NCI-H187 treated with DMSO at 0.1 percent for 48 hours (cell line): ENCODE data around the gene NOTCH2.
A peak's percentile ranks its signal among the peaks of the same experiment; 100 is the strongest.

Source experiments
- DNase-seq: peaks from one replicate; lab custom pipeline; 2025; lab: John Stamatoyannopoulos, UW

NOTCH2 gene

DNA sequence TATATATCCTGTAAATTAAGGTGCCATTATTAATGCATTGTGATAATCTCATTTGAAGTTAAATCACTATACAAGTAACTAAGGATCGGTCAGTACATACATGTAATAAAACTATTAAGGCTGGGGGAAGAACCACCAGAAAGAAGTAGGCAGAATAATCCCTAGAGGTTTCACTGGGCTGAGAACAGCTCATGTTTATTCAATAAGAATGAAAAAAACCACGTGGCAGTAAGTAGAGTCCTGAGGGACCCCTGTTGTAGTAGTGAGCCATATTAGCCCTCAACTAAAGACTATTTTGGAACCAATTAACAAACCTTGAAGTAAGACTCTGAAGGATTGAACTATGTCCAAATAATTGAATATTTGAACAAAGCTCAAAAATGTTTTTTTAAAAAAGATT is 126.2 kb downstream of the NOTCH2 start:
- DNase-seq = no peak

DNA sequence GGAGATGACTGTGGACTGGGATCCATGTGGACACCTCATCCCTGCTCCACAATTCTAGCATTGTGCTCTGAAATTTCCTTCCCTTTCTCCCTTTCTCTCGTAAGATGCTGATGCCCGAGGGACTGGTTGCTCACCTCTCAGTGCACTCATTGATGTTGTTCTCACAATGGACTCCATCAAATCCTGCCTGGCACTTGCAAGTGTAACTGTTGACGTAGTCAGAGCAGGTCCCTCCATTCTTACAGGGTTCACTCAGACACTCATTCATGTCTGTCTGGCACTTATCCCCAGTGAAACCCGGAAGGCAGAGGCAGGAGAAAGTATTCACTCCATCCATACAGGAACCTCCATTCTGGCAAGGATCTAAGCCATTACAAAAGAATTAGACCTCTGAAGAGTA is 128.1 kb downstream of the NOTCH2 start:
- no peak for DNase-seq

DNA sequence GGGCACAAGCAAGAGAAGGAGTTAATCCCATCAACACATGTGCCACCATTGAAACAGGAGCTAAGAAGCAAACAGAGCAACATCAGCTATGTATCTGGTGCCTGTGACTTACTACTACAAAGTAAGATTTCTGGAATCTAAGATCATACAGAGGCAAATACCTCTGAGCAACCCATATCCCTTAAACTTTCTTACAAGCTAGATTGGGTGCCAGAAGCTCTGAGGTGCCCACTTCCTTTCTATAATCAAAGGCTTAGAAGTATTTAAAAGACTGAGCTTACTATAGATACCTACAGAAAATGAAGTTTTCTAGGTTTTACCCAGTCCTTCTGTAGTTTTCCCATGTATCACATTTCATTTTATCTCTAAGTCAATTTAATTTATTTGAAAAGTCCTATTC is 128.8 kb downstream of the NOTCH2 start:
- no peak for DNase-seq

DNA sequence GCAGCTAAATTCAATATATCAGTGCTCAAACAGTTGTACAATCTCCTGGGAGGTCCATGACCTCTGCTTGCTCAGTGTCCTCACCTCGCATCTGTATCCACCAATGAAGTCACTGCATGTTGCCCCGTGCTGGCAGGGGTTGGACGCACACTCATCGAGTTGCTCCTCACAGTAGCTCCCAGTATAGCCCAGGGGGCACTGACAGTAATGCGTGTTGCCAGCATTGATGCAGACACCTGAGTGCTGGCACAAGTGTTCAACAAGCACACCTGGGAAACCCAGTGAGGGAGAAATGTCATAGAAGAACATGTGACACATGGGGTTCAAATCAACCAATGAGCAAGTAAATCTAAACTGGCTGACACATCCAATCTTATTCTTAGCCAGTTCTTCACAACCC is 132.3 kb downstream of the NOTCH2 start:
- no peak for DNase-seq

- DNase-seq = no peak
Observed at GRCh38 chr1:119935915-119936314, 133.5 kb downstream of the NOTCH2 start.

- DNase-seq = no peak
Observed at GRCh38 chr1:119935373-119935772, 134.1 kb downstream of the NOTCH2 start.

GRCh38 chr1:119933397-119933796 is 136.1 kb downstream of the NOTCH2 start:
- no peak for DNase-seq

DNA sequence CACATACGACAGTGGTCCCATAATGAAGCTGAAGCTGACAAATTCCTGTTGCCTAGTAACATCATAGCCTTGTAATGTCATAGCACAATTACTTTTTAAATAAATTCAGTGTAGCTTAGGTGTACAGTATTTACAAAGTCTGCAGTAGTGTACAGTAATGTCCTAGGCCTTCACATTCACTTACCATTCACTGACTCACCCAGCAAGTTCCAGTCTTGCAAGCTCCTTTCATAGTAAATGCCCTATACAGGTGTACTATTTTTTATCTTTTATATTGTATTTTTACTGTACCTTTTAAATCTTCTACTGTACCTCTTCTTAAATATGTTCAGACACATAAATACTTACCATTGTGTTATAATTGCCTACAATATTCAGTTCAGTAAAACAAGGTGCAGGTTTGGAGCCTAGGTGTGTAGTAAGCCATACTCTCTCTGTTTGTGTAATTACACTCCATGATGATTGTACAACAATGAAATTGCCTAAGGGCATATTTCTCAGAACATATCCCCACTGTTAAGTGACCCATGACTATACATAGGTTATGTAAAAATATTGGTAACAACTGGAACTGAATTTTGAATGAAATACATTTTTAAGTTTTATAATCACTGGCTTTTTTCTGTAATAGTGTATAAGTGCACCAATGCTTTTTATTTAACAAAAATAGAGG is 139.7 kb downstream of the NOTCH2 start:
- DNase-seq = no peak

- DNase-seq = no peak
Observed at GRCh38 chr1:119926553-119926952, 142.9 kb downstream of the NOTCH2 start.

GRCh38 chr1:119924948-119925898 is 144.2 kb downstream of the NOTCH2 start:
- DNase-seq = no peak

GRCh38 chr1:119920104-119920968 is 149.1 kb downstream of the NOTCH2 start:
- no peak for DNase-seq

DNA sequence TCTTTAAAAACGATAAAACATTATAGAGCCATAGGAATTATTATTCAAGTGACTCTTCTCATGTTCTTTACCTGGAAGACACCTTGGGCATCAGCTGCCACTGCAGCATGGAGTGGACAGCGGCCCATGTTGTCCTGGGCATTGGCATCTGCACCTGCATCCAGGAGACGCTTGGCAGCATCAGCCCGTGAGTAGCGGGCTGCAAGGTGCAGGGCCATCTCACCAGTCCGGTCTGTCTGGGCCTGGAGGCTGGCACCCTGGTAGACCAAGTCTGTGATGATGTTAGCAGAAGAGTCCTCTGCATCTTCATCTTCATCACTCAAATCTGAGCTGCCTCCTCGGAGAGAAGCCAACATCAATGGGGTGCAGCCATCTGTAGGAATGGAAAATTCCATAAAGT is 150.2 kb downstream of the NOTCH2 start:
- no peak for DNase-seq

- no peak for DNase-seq
Observed at GRCh38 chr1:119918301-119918700, 151.2 kb downstream of the NOTCH2 start.

DNA sequence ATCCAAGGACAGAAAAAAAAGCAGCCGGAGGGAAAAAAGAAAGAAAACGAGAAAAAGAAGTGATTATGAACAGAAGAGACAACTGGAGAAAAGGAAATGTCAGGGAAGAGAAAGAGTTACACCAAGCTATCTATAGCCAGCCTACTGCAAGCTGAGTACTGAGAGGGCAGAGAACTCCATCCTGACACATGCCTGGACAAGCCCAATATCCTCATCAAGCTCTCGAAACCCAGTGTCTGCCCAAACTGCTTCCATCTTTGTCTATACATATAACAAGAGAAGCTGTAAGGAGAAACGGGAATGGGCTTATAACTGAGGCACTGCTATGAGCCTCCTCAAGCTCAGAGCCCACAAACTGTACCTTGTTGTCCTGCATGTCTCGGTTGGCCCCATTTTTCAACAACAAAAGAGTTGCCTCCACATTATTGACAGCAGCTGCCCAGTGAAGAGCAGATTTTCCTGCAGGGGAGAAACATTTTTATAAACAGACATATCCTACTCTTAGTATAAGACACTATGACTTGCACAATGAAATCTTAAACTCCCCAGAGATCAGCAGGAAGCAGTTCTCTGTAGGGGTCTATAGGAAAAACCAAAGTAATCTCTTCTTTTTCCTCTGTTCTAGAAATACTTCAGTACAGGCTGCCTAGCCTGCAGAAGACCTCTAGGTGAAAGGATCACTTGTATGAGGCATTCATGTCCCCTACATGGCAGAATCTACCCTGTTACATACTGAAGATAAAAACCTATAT is 152.0 kb downstream of the NOTCH2 start:
- no peak for DNase-seq

DNA sequence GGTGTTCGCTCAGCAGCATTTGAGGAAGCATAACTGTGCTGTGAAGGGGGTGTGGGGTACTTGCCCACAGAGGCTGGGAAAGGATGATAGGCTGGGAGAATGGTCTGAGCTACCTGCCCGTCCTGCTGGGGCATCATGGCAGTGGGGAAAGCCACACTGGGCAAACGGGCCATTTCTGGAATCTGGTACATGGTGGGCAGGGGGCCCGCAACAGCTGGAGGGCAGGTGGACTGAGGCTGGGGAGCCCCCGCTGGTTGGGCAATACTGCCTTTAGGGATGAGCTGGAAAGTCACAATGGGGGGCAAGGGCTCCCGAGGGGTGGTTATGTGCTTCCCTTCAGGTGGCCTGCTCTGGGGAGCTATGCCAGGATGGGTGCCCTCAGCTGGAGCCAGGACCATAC is 153.9 kb downstream of the NOTCH2 start:
- DNase-seq = no peak

DNA sequence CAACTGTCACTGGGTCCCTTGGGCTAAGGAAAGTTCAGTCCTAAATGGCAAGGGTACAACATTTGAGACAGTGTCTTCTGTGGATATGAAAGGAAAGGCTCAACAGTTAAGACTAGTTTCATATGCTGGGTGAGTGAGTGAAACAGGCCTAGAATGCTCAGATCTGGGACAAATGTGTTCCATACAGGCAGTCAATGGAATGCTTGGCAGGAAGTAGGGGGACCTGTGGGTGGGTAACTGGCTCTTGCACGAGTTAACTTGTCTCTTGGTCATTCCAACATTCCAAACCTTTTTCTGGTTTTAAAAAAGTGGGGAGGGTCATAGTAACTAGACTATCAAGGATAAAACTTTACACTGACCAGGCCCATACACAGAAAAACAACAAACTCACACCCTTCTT is 155.4 kb downstream of the NOTCH2 start:
- DNase-seq = no peak

- DNase-seq = no peak
Observed at GRCh38 chr1:119912963-119913362, 156.5 kb downstream of the NOTCH2 start.

DNA sequence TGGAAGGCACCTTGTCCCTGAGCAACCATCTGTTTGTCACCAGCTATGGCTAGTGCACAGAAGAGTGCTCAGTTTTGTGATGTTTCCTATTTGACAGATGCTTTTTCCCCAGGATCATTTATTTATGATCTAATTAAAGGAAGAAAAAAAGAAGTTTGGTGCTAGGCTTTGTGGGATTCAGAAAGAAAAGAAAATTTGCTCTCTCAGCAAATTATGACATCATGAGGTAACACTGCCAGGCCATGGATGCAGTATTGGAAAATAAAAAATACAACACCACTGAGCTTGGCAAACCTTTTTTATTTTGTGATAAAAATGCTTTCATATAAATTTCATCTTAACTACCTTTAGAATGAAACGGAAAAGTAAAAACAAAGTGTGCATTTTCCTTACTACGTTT is 157.7 kb downstream of the NOTCH2 start:
- no peak for DNase-seq

- no peak for DNase-seq
Observed at GRCh38 chr1:119910618-119911017, 158.8 kb downstream of the NOTCH2 start.

GRCh38 chr1:119909890-119910596 is 159.4 kb downstream of the NOTCH2 start:
- no peak for DNase-seq

GRCh38 chr1:119908661-119909060 is 160.8 kb downstream of the NOTCH2 start:
- peak; percentile 27 for DNase-seq
